Skeletal muscle satellite cell (primary cell): Measurements from ENCODE around the gene FAM210A.
A peak's percentile ranks its signal among the peaks of the same experiment; 100 is the strongest.

Experiments used
- H3K27me3 ChIP-seq: 2 replicates; pipeline ENCODE4 v1.7.0; 2013; ENCODE audit warnings: low read length; ENCODE audit not compliant: control insufficient read depth, insufficient read depth
- H3K36me3 ChIP-seq: 2 replicates; pipeline ENCODE4 v1.7.0; 2013; ENCODE audit warnings: mild to moderate bottlenecking, control low read depth, low read length; ENCODE audit not compliant: insufficient read depth
- H3K4me1 ChIP-seq: 2 replicates; pipeline ENCODE4 v1.7.0; 2013; ENCODE audit warnings: low read length; ENCODE audit not compliant: control insufficient read depth, insufficient read depth
- H3K4me2 ChIP-seq: 2 replicates; pipeline ENCODE4 v1.7.0; 2013; ENCODE audit warnings: mild to moderate bottlenecking, low read length
- H3K4me3 ChIP-seq: 2 replicates; pipeline ENCODE4 v1.7.0; 2013; ENCODE audit warnings: low read length
- H3K9ac ChIP-seq: 2 replicates; pipeline ENCODE4 v1.7.0; 2013; ENCODE audit warnings: mild to moderate bottlenecking, low read depth, low read length, moderate library complexity
- H3K9me3 ChIP-seq: replicated peaks from 2 replicates; pipeline ENCODE4 v1.7.0; 2013; ENCODE audit warnings: mild to moderate bottlenecking, control low read depth, low read length

Gene FAM210A

DNA sequence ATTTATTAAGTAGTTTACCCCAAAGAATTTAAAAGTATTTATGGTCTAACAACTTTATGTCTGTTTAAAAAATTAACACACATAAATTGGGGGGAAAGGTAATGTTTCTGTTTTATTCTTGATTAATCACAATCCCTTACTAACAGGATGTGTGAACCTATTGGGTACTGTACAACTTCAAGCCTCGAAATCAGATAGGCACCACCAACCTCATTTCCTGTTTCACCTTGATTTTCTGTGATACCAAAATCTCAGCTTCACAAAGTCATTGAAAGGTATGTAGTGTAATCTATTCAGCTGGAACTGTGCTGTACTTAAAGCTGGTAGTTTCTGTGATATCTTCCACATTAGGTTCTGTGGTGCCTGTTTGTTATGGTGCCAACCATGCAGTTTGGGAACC, 4.1 kb upstream of the FAM210A start:
- Histone ChIP-seq H3K4me3 (no peak overlapping the region), H3K4me1 (peaks cover 6% of the 10 kb centered on the region), H3K4me2 (no peak overlapping the region)

DNA sequence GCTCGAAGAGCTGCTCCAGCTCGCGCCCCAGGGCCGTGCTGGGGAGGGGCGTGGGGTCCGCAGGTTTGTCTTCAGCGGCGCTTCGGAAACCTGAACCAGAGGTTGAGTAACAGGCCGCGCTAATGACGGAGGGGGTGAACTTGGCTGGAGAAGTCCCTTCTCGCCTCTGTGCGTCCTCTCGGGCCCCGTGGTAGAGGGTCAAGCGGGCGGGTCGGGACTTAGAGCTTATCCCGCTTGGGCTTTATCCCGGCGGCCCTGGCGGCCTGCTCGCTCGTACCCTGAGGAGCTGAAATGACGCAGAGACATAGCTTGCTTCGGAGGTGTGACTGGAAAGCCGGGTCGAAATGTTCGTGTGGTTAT, 594 bp upstream of the FAM210A start:
- no peaks in the 10 kb centered on the region for H3K9me3 ChIP-seq
- peaks cover 20% of the 10 kb centered on the region for H3K4me1 ChIP-seq
- peak overlapping the region; percentile 92 for H3K9ac ChIP-seq

More for the DNA sequence above, 4.1 kb upstream of the FAM210A start:
- no peaks in the 10 kb centered on the region for H3K9me3 ChIP-seq
- peaks cover 14% of the 10 kb centered on the region for H3K36me3 ChIP-seq
- H3K27me3 ChIP-seq, result no peaks in the 10 kb centered on the region
- H3K9ac ChIP-seq, result no peak overlapping the region

DNA sequence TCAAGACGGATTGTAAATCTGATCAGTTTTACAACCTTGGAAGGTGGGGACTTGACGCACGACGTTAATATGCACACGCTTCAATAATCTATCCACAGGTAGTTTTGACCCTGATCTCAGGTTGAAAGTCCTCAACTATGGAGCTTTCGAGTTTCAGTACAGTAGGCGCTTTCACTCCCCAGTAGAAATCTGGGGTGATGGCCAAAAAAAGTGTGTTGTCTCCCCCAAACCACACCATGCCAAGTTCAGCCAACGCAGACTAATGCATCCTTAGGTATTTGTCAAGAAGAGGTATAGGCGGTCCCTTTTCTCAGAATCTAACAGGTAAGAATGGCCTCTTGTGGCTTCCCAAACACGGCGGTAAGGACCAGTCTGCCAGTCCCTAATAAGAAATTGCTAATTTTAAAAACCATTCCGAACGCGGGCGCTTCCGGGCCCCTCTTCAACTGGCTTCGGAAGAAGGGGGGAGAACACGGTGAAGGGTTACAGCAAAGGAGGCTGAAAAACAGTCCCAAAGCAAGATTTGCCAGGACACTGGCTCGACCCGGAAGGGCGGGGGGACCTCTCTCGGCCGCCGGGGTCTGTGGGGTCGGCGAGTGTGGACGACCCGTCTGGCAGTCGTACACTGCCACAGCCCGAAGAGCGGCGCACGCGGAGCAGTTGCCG, 659 bp downstream of the FAM210A start:
- H3K4me3 ChIP-seq, result peak overlapping the region; percentile 91
- no peaks in the 10 kb centered on the region for H3K27me3 ChIP-seq
- peak overlapping the region; percentile 91 for H3K4me2 ChIP-seq
- no peaks in the 10 kb centered on the region for H3K36me3 ChIP-seq
- H3K4me1 ChIP-seq, result peaks cover 20% of the 10 kb centered on the region
- H3K9me3 ChIP-seq, result no peaks in the 10 kb centered on the region
- H3K9ac ChIP-seq, result peak overlapping the region; percentile 92

More for the DNA sequence above, 594 bp upstream of the FAM210A start:
- H3K4me3 ChIP-seq, result peak overlapping the region; percentile 91
- H3K36me3 ChIP-seq, result no peaks in the 10 kb centered on the region
- no peaks in the 10 kb centered on the region for H3K27me3 ChIP-seq
- H3K4me2 ChIP-seq, result peak overlapping the region; percentile 91

DNA sequence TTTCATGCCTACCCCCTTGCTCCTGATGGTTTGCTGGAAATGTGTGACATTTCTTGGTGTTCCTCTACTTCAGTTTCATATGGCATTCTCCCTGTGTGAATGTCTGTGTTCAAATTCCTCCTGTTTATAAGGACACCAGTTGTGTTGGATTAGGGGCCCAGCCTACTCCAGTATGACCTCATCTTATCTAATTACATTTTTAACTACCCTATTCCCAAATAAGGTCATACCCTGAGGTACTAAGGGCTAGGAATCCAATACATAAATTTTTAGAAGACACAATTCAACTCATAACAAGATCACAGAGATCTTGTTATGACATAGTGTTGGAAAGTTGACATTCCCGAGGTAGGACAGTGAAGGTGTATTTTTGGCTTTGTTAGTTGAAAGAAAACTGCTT, 5.5 kb downstream of the FAM210A start:
- H3K9ac ChIP-seq, result no peak overlapping the region
- no peak overlapping the region for H3K4me2 ChIP-seq
- peaks cover 13% of the 10 kb centered on the region for H3K4me1 ChIP-seq
- H3K36me3 ChIP-seq, result no peaks in the 10 kb centered on the region
- H3K27me3 ChIP-seq, result no peaks in the 10 kb centered on the region
- no peak overlapping the region for H3K4me3 ChIP-seq
- no peaks in the 10 kb centered on the region for H3K9me3 ChIP-seq

DNA sequence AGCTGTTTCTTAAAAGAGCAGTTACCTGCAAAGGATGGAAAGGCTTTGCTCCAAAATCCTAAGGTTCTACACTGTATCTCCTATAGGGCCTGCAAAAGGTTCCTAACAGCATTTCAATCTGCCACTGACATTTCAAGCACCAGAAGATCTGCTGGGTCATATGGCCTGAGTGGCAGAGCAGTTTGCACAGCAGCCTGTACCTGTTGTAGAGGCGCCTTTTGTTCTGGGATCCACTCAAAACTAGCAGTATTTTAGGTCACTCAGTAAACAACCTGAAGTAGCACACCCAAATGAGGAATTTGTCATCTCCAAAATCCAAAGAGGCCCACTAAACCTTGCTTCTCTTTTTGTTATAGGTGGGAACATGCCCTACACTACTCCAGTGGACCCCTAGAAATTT, 6.2 kb downstream of the FAM210A start:
- peaks cover 12% of the 10 kb centered on the region for H3K4me1 ChIP-seq
- no peaks in the 10 kb centered on the region for H3K9me3 ChIP-seq
- no peak overlapping the region for H3K9ac ChIP-seq
- H3K36me3 ChIP-seq, result no peaks in the 10 kb centered on the region
- H3K27me3 ChIP-seq, result no peaks in the 10 kb centered on the region
- H3K4me2 ChIP-seq, result no peak overlapping the region
- no peak overlapping the region for H3K4me3 ChIP-seq

DNA sequence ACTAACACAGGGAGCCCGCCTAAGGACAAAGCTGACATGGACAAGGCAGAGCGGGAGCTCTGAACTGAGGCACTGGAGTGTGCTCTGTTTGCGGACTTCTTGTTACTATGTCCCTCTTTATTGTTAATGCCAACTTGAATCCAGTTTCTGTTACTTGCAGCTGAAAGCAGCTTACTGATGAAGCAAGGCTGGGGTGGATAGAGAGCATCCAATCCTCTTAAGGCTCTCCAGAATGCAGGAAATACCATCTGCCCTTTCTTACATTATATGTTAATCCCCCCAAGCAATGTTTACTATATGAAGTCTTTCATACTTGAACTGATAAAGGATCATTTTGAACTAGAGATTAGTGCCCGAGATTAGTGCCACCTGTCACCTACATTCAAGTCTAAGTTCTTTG, 9.4 kb downstream of the FAM210A start:
- Histone ChIP-seq H3K4me3 (no peak overlapping the region), H3K9ac (no peak overlapping the region), H3K27me3 (no peaks in the 10 kb centered on the region), H3K4me2 (no peak overlapping the region), H3K4me1 (no peaks in the 10 kb centered on the region), H3K36me3 (no peaks in the 10 kb centered on the region), H3K9me3 (no peaks in the 10 kb centered on the region)

DNA sequence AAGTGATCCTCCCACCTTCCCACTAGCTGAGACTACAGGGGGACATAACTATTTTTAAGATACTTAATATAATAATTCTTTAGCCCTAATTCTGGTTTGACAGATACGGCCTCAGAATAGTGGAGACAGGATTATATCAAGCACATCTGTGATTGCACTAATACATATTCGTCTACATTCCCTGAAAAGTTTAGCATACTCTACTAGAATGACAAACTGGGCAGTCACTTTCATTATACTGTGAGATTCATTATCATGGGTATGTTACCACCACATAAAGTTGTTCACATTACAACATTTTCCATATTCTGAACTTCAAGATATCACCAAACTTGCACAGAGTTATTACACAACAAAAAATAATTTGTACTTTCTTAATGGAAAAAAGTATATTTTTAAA, 11.0 kb downstream of the FAM210A start:
- Histone ChIP-seq H3K4me1 (peaks cover 4% of the 10 kb centered on the region), H3K4me3 (no peak overlapping the region), H3K9ac (no peak overlapping the region), H3K36me3 (no peaks in the 10 kb centered on the region), H3K9me3 (no peaks in the 10 kb centered on the region), H3K27me3 (no peaks in the 10 kb centered on the region), H3K4me2 (no peak overlapping the region)

DNA sequence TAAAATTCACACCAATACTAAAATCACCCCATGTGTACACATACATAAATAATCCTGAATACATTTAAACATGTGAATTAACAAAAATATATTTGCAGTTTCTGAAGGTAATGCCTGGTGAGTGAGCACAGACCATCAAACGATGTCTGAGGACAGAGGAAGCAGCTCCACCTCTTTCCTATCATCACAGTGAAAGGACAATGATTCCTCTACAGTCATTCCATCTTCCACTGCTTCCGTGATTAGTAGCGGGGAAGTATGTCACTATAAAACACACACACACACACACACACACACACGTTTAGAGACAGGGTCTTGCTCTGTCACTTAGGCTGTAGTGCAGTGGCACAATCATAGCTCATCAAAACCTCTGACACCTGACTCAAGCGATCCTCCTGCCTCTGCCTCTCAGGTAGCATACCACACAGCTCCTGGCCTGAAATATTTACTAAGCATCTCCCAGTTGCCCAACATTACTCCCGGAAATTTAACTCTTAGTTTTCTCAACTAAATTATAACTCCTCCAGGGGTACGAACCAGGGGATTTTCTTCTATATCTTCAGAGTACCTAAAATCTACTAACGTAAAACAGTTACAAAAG, 12.8 kb downstream of the FAM210A start:
- Histone ChIP-seq H3K4me1 (peaks cover 4% of the 10 kb centered on the region), H3K4me2 (no peak overlapping the region), H3K36me3 (no peaks in the 10 kb centered on the region), H3K9ac (no peak overlapping the region), H3K9me3 (no peaks in the 10 kb centered on the region), H3K27me3 (no peaks in the 10 kb centered on the region), H3K4me3 (no peak overlapping the region)

DNA sequence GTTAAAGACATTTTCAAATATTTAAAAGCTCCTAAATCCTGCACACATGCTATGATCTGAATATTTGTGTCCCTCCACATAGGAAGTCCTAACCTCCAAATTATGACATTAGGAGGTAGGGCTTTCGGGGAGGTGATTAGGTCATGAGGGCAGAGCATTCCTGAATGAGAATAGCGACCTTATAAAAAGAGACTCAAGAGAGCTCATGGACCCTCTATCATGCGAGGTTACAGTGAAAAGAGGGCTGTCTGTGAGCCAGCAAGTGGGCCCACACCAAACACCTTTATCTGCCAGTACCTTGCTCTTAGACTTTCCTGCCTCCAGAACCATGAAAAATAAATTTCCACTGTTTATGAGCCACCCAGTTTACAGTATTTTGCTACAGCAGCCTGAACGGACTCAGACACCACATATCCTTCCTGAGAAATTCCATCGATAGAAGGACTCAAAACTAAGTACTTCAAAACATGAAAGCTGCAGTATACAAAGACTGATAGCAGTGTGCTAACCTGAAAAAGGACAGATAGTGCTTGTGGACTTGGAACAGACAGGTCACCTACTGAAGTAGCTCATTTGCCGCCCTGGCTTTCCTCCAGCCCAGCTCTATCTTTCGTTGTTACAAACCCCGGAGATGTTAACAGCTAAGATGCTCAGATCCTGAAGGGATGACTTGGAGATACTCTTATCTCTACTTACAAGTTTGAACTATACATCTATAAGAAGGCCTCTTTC, 13.8 kb downstream of the FAM210A start:
- no peaks in the 10 kb centered on the region for H3K36me3 ChIP-seq
- H3K4me1 ChIP-seq, result peaks cover 4% of the 10 kb centered on the region
- H3K4me3 ChIP-seq, result no peak overlapping the region
- H3K4me2 ChIP-seq, result no peak overlapping the region
- no peaks in the 10 kb centered on the region for H3K27me3 ChIP-seq
- H3K9me3 ChIP-seq, result no peaks in the 10 kb centered on the region
- H3K9ac ChIP-seq, result no peak overlapping the region

DNA sequence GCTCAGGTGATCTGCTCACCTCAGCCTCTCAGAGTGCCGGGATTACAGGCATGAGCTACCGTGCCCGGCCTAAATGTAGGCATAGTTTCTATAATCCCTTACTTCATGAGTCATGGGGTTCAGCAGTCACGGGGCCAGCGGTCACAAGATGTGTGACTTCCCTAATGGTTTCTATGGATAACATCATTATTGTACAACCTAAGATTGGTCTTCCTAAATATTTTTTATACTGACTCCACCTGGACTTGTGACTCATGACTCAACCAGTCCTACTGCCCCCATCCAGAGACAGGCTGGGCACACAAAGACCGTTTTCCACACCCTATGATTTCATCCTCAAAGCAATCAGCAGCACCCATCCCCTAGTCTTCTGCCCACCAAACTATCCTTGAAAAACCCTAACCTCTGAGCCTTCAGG, 15.9 kb downstream of the FAM210A start:
- no peaks in the 10 kb centered on the region for H3K36me3 ChIP-seq
- no peak overlapping the region for H3K9ac ChIP-seq

DNA sequence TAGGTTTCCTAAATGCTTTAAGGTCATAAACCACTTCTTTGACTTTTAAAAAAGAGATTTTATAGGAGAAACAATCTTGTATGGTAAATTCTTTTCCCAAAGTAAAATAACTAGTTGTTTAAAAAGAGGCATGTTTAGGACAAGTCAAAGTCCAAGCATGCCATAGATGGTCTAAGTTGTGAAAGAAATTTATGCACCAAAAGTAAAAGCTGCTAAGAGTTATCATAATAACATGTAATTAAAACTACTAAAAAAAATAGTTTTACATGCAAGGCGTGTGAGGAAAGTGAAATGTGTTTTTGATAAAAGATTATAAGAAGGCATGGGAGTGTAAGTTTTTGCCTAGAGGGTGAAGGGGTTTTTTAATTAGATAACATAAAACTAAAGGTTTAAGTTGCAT, 22.5 kb downstream of the FAM210A start:
- H3K27me3 ChIP-seq, result no peaks in the 10 kb centered on the region
- peaks cover 6% of the 10 kb centered on the region for H3K9me3 ChIP-seq
- H3K9ac ChIP-seq, result no peak overlapping the region
- no peaks in the 10 kb centered on the region for H3K4me1 ChIP-seq
- no peak overlapping the region for H3K4me2 ChIP-seq
- H3K36me3 ChIP-seq, result no peaks in the 10 kb centered on the region
- H3K4me3 ChIP-seq, result no peak overlapping the region

More for the DNA sequence above, 15.9 kb downstream of the FAM210A start:
- Histone ChIP-seq H3K9me3 (no peaks in the 10 kb centered on the region), H3K4me2 (no peak overlapping the region), H3K4me3 (no peak overlapping the region), H3K4me1 (peaks cover 4% of the 10 kb centered on the region), H3K27me3 (no peaks in the 10 kb centered on the region)
